ENCODE data around the gene MAGEB5.

GRCh38 chrX:26192204-26192603 lies 23.8 kb upstream of the MAGEB5 start, which contains the start of gene MAGEB6:
- TF ChIP-seq, protein P1, sequence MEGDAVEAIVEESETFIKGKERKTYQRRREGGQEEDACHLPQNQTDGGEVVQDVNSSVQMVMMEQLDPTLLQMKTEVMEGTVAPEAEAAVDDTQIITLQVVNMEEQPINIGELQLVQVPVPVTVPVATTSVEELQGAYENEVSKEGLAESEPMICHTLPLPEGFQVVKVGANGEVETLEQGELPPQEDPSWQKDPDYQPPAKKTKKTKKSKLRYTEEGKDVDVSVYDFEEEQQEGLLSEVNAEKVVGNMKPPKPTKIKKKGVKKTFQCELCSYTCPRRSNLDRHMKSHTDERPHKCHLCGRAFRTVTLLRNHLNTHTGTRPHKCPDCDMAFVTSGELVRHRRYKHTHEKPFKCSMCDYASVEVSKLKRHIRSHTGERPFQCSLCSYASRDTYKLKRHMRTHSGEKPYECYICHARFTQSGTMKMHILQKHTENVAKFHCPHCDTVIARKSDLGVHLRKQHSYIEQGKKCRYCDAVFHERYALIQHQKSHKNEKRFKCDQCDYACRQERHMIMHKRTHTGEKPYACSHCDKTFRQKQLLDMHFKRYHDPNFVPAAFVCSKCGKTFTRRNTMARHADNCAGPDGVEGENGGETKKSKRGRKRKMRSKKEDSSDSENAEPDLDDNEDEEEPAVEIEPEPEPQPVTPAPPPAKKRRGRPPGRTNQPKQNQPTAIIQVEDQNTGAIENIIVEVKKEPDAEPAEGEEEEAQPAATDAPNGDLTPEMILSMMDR (IDR thresholded peaks at IDR 0.05) = no peak
- TF ChIP-seq POLR2AphosphoS5 (IDR thresholded peaks at IDR 0.05) (no peak), EP300 (IDR thresholded peaks at IDR 0.05) (no peak), POLR2A (IDR thresholded peaks at IDR 0.05) (no peak)

Measured in stomach (tissue), 4 donors.